Islet precursor cell (in vitro differentiated cells): ENCODE data around the gene MAFB.
A peak's percentile ranks its signal among the peaks of the same experiment; 100 is the strongest.
"Not testable (repeated sequence)": the region's sequence is repeated elsewhere in the genome, so short reads cannot be mapped to it uniquely, and the experiment has no call there.

Experiments used
- DNase-seq: peaks from one replicate; pipeline ENCODE4 v3.0.0-alpha.2; 2018

MAFB gene

GRCh38 chr20:40689100-40689942 lies at the start of gene MAFB:
MAFB (minus strand) TSS chr20:40689236; CDS start chr20:40688850, 386 bp downstream.
- peak; percentile 96 for DNase-seq

DNA sequence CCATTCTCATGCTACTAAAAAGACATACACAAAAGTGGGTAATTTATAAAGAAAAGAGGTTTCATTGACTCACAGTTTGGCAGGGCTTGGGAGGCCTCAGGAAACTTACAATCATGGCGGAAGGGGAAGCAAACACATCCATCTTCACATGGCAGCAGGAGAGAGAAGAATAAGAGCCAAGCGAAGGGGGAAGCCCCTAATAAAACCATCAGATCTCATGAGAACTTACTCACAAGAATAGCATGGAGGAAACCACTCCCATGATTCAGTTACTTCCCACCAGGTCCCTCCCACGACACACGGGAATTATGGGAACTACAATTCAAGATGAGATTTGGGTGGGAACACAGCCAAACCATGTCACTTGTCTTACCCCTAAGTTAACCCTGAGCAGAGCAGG lies 47.4 kb upstream of the MAFB start:
- DNase-seq, result not testable (repeated sequence)

GRCh38 chr20:40728996-40729395 lies 40.0 kb upstream of the MAFB start:
- DNase-seq, result no peak

- DNase-seq, result no peak
Observed at GRCh38 chr20:40728470-40728869, 39.4 kb upstream of the MAFB start.

- no peak for DNase-seq
Observed at GRCh38 chr20:40727960-40728359, 38.9 kb upstream of the MAFB start.

DNA sequence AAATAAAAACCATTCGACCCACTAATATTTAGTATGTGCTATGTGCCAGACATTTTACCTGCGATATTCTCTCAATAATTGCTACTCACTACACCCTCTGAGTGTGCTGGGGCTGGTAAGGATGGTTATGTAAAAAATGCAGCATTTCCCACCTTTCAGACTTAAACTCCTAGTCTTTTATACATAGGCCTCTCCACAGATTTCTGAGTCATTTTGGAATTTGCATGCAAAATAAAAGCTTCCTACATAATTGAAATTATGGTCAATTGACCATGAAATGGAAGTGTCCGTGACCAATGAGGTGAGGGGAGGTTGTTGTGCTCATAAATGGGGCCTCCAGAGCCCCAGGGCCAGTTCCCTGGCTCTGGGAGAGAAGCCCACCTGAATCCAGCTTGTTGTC lies 37.7 kb upstream of the MAFB start:
- DNase-seq, result no peak

- no peak for DNase-seq
Observed at GRCh38 chr20:40724566-40724965, 35.5 kb upstream of the MAFB start.

DNA sequence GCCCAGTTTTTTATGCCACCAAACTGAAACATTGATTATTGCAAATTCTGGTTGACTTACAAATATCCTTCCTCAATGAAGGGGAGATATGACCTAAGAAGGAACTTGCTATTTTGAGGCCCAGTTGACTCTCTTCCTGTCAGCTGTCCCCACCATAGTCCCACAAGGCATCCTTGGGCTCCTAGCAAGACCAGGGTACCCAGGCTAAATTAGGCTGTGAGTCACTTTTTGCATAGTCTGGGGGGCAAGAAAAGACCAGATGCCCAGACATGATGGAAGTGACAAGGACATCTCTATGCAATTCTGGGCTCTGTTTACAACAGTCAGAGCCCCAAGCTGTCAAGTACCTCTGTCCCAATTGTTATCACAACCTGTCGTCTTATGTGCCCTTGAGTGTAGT lies 31.8 kb upstream of the MAFB start:
- no peak for DNase-seq

- DNase-seq, result no peak
Observed at GRCh38 chr20:40720099-40720498, 31.1 kb upstream of the MAFB start.

DNA sequence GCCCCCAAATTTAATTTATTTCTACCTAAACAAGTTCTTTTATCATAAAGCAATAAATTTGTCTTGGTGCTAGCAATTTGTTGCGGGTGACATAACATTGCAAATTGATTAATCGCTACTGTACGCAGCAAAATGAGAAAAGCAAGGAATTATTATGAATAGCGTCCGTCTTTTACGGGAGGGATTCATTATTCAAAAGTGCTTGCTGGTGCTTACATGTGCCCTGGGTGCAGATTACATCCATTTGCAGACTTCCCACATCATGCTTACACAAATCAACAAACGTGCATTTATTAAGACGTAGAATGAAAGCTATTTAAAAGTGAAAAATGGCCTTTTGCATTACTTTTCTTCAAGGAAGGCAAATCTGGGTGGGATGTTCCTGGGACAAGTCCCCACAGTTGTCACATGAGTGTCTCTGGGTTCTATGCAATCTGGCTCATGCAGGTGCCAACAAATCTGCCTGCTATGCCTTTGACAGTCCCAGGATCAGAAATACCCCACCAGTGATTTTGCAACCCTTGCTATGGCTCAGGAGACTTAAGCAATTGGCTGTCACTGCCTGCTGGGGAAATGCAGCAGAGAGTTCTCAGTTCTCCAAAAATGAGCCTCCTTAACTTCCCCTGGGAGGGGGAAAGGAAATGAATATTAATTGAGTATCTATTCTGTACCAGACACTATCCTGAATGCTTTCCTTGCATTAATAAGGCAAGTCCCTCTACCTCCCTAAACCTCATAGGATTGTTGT lies 30.1 kb upstream of the MAFB start:
- DNase-seq, result no peak

DNA sequence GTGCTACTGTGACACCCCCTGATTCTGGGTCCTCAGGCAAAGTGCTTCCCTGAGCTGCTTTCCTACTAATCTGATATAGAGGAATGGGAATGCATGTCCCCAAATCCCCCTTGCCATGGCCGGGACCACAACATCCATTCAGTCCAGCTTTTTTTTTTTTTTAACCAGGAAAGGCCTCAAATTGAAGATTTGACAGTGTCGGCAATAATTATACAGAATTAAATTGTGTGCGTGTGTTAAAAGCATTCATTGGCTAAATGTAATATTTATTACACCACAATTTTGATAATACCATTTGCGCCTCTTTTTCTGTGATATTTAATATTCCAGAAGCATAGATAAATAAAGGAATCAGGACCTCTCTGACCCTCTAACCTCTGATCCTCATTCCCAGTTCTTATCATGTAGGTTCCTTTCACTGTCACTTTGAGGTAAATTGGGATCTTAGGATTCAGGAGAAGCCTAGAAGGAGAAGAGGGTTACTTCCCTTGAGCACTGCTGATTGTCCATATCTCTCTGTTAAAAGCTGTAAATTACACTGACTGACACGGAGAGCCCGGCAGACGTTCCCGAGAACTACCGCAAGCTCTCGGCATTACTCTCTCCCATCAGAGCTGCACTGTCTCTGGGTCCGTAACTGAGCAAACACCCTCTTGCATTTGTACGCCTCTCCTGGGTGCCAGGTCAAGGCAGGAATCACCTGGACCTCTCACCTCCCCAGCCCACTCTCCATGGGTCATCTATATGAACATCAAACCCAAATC lies 29.4 kb upstream of the MAFB start:
- DNase-seq, result no peak

DNA sequence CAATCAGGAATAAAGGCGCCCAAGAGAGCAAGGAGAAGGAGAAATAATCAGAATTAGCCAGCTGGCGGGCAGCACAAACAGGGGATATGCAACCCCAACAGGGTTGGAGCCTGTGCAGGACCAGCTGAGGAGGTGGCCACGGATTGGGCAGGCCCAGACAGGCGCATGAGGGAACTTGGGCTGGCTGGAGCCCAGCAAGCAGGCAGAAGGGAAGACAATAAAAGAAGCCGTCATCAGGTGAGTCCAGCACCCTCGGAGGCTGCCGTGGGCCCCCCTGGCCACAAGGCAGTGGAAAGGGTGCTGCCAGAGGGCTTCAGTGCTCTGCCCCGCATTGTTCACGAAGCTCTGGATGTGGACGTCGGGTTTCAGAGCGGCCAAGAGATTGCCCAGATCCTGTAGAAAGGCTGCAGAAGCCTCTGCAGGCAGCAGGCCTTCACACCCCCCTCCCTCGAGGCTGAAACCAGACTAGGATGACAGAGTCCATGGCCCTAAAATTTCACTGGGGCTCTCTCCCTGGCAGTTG lies 28.4 kb upstream of the MAFB start:
- no peak for DNase-seq

- no peak for DNase-seq
Observed at GRCh38 chr20:40715491-40715890, 26.5 kb upstream of the MAFB start.

- no peak for DNase-seq
Observed at GRCh38 chr20:40714916-40715315, 25.9 kb upstream of the MAFB start.

DNA sequence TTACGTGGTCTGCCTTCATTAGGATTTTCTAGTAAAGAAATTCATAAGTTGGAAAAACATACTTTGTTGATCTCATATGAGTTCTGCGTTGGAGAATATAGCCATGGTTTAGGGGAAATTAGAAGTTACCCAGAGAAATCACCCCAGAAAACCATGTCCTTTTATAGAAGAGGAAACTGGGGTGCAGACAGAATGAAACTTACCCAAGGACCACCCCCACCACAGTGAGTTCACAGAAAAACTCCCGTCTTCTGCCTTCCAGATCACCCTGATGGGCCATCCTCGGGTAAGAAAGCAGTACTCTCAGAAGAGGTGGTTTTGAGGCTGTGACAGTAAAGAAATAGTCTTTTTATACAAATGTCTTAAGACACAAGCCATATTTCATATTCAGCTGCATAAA lies 25.1 kb upstream of the MAFB start:
- DNase-seq, result no peak

DNA sequence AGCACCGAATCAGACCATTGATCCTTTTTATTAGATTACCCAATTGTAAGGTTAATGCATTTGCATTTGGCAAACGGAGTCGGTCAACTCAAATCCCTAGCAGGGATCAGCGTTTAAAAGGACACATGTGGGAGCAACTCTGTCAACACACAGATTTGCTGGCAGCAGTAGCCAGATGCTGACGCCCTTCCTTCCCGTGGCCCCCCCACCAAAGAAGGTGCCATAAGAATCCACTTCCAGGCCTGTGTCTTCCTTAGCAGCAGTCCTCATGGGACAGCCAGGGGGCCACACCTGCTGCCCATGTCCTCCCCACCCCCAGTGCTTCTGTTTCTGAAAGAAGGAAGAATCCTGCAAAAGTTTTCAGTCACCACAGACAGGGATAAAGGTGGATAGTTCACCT lies 24.5 kb upstream of the MAFB start:
- no peak for DNase-seq

DNA sequence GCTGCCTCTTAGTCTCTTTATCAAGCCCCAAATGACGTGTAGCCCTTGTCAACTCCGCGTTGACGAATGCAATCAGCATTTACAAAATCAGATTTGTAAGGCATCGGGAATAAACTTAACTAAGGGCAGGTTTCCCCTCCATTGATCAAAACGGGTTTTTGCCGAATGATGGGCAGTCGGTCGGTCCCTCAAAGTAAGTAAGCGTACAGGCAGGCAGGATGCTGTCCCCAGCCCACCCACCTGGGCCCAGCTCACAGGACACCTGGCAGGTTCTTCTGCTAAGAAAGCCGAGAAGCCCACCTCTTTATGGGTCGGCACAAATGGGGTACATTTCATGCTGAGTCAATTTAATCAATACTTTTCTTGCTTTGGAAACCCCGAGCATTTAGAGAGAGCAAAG lies 22.0 kb upstream of the MAFB start:
- no peak for DNase-seq

GRCh38 chr20:40710603-40711002 lies 21.6 kb upstream of the MAFB start:
- DNase-seq, result no peak

- peak; percentile 79 for DNase-seq
Observed at GRCh38 chr20:40706977-40707582, 18.0 kb upstream of the MAFB start.

GRCh38 chr20:40705413-40705812 lies 16.4 kb upstream of the MAFB start:
- DNase-seq, result no peak

DNA sequence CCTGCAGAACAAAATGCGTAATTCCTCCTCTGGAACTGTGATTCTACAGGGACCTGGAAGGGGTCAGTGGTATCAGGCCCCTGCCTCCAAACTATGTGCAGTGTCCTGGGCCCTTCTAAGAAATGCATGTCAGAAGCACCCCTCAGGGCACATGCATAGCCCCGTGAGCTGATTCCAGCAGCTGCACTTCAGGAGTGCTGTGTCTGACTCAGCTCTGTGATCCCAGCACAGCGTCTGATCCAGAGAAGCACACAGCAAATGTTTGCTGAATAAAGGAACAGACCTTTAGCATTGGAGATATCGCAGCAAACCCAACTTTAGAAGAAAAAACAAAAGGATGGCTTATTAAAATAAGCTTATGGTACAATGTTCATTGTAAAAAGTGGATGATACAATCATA lies 15.8 kb upstream of the MAFB start:
- DNase-seq, result peak; percentile 93

DNA sequence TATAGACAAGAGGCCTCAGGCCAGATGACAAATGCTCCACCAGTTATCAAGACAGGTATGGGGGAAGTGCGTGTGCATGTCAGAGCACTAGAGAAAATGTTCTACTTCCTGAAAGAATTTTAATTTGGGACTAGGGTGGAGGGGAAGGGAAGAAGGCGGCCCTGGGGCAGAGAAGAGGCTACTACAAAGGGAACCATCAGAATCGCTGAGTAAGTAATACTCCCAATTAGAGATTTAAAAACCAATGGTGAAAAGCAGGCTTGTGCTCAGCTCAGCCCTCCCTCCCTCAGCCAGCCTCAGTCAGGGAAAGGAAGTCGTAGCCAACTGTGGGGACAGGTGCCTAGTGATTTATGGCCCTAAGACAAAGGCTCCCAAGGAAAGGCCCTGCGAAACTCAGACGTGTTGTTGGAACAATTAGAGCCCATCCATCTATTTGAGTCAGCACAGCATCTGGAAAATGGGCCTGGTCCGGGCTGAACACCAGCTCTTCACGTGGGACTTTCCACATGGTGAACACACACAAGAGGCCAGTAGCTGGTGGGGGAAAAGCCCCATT lies 15.0 kb upstream of the MAFB start:
- DNase-seq, result peak; percentile 91

DNA sequence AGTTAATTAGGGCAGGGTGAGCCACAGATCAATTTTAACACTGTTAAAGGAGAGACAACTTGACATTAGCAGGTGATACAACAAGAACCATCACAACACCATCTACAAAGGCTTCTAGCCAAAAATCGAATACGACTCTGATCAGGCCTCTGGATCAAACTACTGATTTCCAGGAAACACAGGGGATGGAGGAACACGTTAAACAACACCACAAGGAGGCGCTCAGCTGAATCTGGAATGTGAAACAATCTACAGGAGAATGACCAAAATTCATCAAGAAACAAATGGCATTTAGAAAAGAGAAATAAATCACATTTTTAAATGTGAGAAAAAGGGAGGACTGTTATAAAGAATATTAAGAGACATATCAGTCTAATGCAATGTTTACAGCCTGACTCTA lies 13.5 kb upstream of the MAFB start:
- no peak for DNase-seq
